HL-60/S4 treated with phorbol 12-myristate 13-acetate at 8.2 ng/mL for 4 days and 3 days (cell line): ENCODE data around the gene SLC2A1.

Source experiments
- in situ Hi-C: fragments of 300-500 bp; cut with MboI; formaldehyde crosslinking; loops from 2 replicates; pipeline ENCODE4 v1.15.0; 2022; ENCODE audit warnings: low sequenced_read_pairs

SLC2A1 gene

DNA sequence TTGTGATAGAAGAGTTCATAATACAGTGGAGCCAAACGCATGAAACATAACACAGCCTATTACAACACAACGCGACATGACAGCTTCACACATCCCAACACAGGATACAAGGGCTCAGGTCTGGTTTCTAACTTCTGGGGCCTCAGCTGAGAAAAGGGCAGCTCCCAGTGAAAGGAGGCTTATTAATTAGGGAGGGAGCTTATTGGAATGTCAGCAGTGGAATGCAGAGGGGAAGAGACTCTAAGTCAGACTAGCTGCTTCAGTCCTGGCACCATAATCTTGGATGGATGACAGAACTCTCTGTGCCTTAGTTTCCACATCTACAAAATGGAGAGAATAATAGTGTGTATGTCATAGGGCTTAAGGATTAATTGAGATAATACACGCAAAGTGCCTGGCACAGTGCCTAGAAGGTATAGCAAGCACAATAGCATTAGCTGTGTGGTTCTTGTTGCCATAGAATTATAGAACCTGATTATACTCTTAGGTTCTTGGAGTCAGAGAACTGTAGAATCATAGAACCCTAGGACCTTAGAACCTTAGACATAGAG is 22.7 kb upstream of the SLC2A1 start:
- in situ Hi-C loops: no loop called here

DNA sequence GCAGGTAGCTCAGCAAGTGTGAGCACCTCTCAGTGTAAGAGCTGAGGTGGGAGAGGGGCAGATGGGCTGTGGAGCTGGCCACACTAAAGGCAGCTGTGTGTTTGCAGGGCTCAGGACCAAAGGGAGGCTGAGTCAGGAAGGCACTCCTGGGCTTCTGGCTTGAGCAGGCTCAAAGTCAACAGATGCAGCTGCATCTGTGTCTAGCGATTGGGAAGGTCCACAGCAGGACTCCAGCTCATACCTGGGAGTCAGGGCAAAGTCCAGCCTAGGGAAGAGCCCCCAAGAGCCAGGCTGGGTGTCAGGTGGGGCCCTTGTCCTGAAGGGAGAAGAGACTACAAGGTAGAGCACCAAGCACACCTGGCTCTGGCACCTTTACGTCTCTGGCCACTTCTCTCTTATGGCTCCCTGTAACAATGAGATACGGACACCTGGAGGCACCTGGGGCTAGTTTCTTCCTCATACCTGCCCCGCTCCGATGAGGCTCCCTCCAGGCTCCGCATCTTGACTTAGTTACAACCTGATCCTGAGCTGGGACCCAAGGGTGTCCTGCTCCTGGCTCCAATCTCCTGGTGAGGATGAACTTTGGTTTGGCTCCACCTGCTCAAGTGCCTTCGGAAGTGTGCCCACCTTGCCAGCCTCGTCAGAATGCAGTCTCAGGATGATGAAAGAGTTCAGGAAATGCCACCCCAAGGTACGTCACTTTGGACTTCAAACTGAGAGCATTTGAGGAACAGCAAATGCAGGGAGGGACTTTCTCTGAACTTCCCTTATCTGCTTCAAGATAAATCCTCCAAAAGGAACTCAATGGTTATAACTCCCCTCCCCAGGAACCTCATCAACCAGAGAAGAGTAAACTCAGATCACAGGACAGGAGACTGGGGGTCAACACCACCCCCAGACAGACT is 21.5 kb upstream of the SLC2A1 start:
- in situ Hi-C loops: no loop called here

DNA sequence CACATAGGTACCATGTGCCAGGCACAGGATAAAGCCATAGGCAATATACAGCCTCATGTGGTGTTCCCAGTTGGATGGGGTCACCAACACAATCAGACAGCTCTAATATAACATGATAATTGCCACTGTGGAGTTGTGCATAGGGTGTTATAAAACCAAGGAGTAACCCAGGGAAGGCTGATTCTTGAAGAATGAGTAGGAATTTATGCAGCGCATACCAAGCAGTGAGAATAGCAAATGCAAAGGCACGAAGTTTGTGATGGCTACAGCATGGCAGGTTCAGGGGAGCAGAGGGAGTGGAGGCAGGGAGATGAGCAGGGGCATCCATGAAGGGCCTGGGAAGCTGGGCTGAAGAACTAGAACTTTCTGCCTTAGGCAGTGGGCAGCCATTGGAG is 20.4 kb upstream of the SLC2A1 start:
- in situ Hi-C loops: no loop called here

DNA sequence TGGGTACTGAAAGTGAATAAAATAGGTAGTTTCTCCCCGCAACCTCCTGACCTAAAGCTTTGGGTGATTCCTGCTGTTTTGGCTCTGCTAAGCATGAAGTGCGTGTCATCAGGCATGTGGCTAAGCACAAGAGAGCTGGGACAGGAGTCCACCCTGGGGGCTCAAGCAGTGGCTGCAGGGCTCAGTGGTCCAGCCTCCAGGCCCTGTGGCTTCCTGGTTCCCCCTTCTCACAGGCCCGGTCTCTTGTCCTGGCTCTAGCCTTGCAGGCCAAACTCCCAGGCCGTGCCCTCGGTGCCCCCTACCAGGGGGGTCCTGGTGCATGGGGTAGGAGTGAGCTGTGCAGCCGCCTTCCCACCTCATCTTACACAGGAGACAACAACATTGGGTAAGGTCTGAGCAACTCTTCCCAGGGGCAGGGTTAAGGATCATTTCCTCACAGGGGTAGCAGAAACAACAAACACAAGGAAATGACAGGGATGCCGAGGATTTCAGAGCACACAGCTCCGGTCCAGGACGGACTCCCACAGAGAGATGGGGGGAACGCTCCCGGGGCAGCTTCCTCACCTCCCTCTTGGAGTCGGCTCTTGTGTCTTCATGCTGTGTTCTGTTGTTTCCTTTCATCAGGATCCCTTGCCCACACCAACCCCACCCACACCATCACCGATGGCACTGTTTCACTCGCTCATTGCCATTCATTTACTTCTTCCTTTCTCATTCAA is 19.8 kb upstream of the SLC2A1 start:
- in situ Hi-C loops: no loop called here

DNA sequence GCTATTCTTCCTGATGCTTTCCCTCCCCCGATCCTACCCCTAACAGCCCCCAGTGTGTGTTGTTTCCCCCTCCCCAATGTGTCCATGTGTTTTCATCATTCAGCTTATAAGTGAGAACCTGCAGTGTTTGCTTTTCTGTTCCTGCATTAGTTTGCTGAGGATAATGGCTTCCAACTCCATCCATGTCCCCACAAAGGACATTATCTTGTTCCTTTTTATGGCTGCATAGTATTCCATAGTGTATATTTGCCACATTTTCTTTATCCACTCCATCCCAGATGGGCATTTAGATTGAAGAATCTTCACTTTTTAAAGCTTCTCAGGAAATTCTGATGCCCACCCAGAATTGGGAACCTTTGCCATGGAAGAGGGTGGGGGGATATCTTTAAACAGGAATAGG is 19.0 kb upstream of the SLC2A1 start:
- in situ Hi-C loops: no loop called here

DNA sequence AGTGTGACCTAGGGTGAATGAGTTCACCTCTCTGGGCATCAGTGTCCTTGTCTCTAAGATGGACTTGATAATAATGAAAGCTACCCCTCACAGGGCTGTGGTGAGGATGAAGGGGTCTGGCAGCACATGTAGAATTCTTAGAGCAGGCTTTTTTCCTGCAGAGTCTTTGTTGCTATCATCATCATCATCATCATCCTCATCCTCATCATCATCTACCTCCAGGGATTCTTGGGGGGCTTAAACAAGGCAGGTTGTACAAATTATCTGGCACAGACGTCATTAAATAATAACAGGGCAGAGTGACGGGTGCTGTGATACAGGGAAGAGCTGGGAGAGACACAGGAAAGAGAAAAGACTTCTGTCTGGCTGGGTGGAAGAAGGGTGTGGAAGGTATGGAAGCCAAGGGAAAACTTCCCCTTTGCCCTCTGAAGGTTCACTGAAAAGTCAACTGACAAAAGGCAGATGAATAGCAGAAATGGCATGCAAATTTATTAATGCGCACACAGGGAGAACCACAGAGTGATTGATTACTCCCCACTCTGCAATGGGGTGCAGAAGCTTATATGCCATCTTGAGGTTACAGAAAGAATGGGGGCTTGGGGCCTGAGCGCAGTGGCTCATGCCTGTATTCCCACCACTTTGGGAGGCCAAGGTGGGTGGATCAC is 17.0 kb upstream of the SLC2A1 start:
- in situ Hi-C loops: no loop called here

DNA sequence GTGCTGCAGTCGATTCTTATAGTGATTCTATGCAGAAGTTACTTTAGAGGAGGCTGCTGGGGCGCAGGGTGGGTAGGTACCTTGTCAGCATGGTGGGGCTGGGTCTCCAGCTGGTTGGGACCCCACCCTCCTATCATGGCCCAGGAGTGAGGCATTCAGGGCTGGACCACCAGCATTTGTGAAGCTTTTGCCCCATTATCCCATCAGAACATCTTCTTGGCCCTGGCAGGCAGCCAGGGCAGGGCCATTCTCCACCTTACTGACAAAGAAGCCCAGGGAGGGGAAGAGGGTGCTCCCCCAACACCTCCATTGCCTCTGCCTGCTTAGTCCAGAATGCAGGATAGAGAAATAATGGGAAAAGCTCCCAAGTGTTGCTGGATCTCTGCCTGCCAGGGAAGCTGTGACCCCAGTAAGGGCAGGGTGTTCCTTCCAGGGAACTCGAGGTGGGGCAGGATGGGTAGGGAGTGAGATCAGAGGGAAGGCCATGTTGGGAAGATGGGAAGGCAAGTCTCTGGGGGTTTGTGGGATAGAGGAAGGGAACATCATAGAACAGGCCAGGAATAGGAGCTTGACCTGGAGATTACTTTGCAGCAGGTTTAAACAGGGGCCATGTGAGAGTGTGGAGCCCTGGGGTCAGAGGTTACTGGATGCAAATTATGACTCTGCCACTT is 16.2 kb upstream of the SLC2A1 start:
- in situ Hi-C loops: no loop called here

DNA sequence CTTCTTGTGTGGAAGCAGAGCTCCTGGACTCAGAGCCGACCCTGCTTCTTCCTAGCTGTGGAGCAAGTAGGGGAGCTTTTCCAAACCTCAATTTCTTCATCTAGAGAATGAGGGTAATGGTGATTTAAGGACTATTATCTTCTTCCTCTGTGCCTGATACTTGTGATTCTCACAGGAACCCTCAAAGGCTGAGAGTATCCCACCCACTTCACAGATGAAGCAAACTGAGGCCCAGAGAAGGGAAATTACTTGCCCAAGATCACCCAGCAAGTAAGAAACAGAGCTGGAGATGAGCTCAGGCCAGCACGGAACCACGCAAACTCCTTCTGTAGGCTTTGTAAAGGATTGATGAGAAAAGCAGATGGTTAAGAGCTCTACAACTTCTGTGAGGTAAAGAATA is 15.1 kb upstream of the SLC2A1 start:
- in situ Hi-C loops: no loop called here

DNA sequence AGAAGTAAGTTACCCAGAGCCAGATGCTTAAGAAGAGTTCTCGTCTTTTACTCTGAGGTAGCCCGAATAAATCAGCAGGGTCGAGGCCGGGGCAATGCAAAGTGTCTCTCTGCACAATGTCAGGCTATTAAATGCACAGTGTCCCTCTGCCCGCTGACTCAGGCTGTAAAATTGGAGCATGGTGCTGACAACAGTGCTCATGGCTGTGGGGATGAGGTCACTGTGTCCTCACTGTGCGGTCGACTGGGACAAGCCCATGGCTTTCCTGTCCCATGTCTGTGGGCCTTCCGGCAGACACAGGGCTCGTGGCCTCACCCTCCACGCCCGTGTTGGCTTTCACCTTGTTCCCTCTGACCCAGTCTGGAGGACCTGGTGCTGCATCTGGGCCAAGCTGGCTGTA is 14.6 kb upstream of the SLC2A1 start:
- in situ Hi-C loops: no loop called here

DNA sequence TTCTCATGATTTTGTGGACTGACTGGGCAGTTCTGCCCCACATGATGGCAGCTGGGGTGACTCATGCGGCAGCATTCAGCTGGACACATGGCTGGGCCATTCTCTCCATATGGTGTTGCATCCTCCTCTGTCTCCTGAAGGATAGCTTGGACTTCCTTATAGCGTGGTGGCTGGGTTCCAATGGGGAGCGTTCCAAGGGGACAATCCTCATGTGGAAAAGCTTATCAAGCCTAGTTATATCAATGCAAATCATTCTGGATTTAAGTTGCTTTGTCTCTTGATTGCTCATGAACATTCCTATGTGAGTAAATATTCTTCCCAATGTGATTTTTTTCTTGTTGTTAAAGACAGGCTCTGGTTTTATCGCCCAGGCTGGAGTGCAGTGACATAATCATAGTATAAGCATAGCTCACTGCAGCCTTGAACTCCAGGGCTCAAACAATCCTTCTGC is 13.2 kb upstream of the SLC2A1 start:
- in situ Hi-C loops: no loop called here

DNA sequence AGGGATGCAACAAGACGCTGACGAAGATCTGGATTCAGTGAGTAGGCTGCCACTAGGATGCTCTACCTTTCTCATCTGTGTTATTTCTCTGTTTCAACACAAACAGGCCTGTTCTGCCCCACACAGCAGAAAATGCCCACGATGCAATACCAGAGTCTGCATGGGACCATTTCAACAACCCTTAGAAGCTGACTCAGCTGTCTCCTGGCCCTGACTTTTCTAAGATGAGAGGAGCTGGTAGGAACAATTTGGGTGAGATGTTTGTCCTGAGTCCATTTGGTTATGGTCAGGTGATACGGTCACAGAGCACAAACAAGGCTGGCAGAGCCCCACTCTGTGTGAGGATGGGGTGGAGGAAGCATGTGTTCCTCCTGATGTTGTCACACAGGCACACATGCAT is 11.5 kb upstream of the SLC2A1 start:
- in situ Hi-C loops: no loop called here

DNA sequence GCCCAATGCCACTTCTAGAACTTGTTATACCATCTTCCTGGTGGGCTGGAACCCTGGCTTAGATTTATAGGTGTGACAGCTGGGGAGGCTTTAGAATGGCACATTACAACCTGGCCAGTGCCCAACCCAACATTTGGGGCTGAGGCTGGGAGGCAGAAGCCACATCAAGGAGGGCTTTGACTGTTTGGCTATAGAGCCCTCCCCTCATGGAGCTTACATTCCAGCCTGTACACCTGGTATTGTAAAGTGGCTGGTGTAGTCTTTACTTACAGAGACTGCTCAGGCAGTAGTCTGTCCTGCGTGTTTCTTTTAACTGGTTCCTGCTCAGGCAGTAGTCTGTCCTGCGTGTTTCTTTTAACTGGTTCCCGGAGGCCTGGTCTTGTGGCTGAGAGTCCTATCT is 10.0 kb upstream of the SLC2A1 start:
- in situ Hi-C loops: no loop called here

DNA sequence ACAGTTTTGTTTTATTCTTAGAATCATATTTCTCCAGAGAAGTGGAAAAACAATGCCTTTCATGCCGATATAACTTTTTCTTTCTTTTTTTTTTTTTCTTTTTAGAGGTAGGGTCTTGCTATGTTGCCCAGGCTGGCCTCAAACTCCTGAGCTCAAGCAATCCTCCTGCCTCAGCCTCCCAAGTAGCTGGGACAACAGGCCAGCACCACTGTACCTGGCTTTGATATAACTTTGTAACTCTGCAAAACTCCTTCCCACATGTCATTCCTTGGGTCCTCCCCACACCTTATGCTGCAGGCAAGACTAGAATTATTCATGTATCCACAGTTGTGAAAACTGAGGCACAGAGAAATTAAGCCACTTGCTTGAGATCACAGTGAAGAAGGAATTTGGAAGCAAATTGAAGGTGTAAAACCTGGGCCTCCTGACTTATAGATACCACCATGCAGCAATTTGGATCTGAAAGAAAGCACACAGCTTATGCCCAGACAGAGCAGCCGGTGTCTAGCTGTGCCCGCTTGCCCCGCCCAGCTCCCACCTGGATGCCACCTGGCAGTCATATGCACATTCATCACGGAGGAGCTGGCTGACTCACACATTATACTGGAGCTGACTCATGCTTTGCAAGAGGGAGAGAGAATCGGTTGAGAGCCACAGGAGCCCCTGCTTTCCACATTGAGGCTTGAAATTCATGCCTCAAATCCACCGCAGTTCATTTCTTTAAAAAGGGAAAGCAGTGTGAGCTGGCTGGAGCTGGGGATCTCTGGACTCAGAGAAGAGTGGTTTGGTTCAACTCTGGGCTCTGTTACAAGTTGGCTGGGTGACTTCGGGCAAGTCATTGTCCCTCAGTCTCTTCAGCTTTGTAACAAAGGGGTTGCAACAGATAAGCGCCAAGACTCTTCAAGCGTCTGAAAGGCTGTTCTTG is 8.3 kb upstream of the SLC2A1 start:
- in situ Hi-C loops: no loop called here

DNA sequence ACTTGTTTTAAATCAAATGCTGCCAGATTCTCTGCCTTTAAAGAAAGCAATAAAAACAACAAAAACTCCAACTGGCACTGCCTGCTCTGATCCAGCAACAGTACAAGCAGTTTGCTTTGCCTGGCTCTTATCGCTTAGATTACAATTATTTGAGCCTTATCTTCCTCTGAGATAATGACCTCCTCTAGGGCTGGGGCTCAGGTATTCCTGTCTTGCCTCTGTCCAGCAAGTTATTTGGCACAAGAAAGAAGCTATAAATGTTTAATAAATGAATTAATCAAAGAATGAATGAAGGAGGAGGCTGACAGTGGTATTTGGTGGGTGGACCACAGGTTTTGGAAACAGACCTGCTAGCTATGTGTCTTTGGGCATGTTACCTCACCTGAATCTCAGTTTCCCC is 6.7 kb upstream of the SLC2A1 start:
- in situ Hi-C loops: no loop called here

DNA sequence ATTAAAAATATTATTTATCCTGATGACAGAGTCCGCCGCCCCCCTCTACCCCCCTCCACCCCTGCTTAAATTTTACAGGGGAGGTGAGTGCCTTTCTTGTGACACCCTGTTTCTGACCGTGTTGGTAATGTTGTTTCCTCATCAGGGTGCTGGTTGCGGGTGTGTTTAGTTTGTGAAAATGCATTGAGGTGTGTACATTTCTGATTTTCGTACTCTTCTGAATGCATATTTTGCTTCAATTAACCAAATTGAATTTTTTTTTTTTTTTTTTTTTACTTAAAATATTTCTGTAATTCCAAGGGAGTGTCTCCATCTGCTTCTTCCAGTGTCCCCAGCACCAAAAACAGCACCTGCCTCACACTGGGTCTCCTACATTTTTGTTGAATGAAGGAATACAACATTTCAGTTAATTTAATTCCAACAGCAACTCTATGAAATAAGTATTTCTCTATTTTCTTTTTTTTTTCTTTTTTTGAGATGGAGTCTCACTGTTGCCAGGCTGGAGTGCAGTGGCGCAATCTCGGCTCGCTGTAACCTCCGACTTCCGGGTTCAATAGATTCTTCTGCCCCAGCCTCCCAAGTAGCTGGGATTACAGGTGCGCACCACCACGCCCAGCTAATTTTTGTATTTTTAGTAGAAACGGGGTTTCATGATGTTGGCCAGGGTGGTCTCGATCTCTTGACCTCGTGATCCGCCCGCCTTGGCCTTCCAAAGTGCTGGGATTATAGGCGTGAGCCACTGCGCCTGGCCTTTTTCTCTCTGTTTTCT is 5.6 kb upstream of the SLC2A1 start:
- in situ Hi-C loops: no loop called here

DNA sequence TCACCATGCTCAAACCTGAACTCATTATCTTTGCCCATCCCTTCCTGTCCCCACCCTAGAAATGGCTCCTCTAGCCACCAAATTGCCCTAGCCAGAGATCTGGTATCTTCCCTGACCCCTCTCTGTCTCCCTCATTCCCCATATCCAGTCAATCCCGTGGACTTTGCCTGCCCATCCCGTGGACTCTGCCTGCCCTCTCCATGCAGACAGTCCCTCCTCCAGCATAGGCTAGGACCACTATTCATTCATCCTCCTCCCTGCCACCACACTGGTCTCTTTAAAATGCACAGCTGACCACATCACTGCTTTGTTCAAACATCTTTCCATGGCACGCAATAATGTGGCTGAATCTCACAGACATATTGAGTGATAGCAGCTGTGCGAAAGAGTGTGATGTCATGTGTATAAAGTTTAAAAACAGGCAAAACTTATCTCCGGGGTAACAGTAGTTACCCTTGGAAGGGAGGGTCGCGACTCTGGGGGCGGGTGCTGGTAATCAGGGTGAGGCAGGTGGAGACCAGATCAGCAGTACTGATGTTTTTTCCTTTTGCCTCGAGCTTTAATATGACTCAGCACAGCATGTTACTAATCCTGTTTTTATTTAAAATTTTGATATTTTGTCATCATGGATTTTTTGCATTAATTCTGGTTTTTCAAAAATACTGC is 4.8 kb upstream of the SLC2A1 start:
- in situ Hi-C loops: no loop called here

DNA sequence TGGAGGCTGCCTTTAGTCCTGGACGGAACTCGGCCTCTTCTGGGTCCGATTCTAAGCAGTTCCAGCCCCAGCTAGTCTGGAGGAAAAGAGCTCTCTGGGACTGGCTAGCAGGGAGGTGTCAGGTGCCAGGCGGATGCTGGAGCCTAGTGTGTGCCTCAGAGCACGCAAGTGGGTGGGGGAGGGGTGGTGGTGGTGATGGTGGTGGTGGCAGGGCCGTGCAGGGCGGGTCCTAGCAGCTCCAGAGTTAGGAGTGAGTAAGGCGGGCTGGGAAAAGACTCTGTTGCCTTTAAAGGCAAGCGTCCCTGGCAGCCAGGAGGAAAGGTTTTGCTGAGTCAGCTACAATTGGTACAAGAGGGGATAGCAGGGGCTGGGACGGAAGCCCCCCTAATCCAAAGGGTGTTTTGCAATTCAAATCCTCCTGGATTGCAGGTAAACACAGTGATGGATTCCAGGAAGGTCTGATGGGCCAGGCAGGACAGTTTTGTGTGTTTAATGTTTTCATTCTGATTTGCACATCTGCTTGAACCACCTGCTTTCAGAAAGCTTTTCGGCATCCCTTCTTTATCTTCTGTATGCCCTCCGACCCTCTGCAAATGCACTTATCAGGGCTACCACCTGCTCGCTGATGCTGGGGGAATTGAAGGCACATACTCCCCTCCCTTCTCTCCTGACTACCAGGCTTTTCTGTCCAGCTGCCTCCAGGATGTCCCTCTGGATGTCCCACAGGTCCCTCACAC is 4.1 kb upstream of the SLC2A1 start:
- in situ Hi-C loops: no loop called here
